Epithelial cell of esophagus (primary cell): ENCODE measurements around the gene LBX2.
"Not testable (repeated sequence)": the region's sequence is repeated elsewhere in the genome, so short reads cannot be mapped to it uniquely, and the experiment has no call there.

Experiments
- DNase-seq: peaks from one replicate; pipeline ENCODE4 v3.0.0; 2010; ENCODE audit warnings: low read depth
- H3K4me3 ChIP-seq: 2 replicates; pipeline ENCODE4 v1.5.1; 2011; ENCODE audit warnings: mild to moderate bottlenecking, low read length, control low read depth
- CTCF ChIP-seq: IDR thresholded peaks from 2 replicates; pipeline ENCODE4 v1.5.1; 2011; ENCODE audit warnings: low read depth, mild to moderate bottlenecking, low read length, control low read depth, inconsistent platforms; ENCODE audit not compliant: insufficient read depth; ENCODE audit errors: missing control alignments

LBX2 gene

GRCh38 chr2:74462054-74462785 is 37.2 kb downstream of the LBX2 start:
- TF ChIP-seq CTCF: no peak
- no peak overlapping the region for H3K4me3 ChIP-seq
- DNase-seq: no peak

GRCh38 chr2:74461187-74462053 is 38.0 kb downstream of the LBX2 start:
- no peak overlapping the region for H3K4me3 ChIP-seq
- no peak for DNase-seq
- TF ChIP-seq CTCF: peak; percentile 11

GRCh38 chr2:74460187-74460586 is 39.2 kb downstream of the LBX2 start:
- DNase-seq, H3K4me3 ChIP-seq: not testable (repeated sequence)

GRCh38 chr2:74459503-74460118 is 39.8 kb downstream of the LBX2 start:
- not testable (repeated sequence) for DNase-seq
- H3K4me3 ChIP-seq: peak overlapping the region; percentile 98

GRCh38 chr2:74458938-74459363 is 40.5 kb downstream of the LBX2 start:
- DNase-seq: no peak
- TF ChIP-seq CTCF: no peak
- peak overlapping the region; percentile 98 for H3K4me3 ChIP-seq

- DNase-seq: peak; percentile 100
- H3K4me3 ChIP-seq: peak within 1 kb of the TSS; percentile 98
- TF ChIP-seq CTCF: no peak
Measured at GRCh38 chr2:74458132-74458937, 41.1 kb downstream of the LBX2 start, which contains the start of gene WBP1. Gene WBP1 (plus strand): TSS chr2:74458438. CDS start chr2:74458603, 165 bp downstream.

- no peak for TF ChIP-seq CTCF
- DNase-seq: peak; percentile 57
- H3K4me3 ChIP-seq: peak overlapping the region; percentile 71
Measured at GRCh38 chr2:74457549-74458131, 41.8 kb downstream of the LBX2 start.
